GM12891 (cell line): Measurements from ENCODE around the gene EDNRB.

ENCODE experiments used
- DNase-seq: peaks from one replicate; pipeline ENCODE4 v3.0.0; 2011; ENCODE audit warnings: low spot score; ENCODE audit not compliant: insufficient read length
- FAIRE-seq: peaks from 2 replicates; lab custom pipeline; 2011; peaks lifted over from hg19 to GRCh38; lab: Jason Lieb, UNC
- PAX5 ChIP-seq: IDR thresholded peaks from 2 replicates; pipeline ENCODE4 v1.6.1; 2011; ENCODE audit warnings: low read length, moderate library complexity, mild to moderate bottlenecking; ENCODE audit not compliant: insufficient read depth, severe bottlenecking
- POLR2A ChIP-seq: IDR thresholded peaks from 2 replicates; pipeline ENCODE4 v1.6.1; 2011; ENCODE audit warnings: low read depth, low read length, control low read depth
- POLR2AphosphoS5 ChIP-seq: IDR thresholded peaks from 2 replicates; pipeline ENCODE4 v1.6.1; 2011; ENCODE audit warnings: low read depth, low read length, control low read depth
- POU2F2 ChIP-seq: IDR thresholded peaks from 2 replicates; pipeline ENCODE4 v1.6.1; 2011; ENCODE audit warnings: low read depth, mild to moderate bottlenecking, control low read depth, low read length, moderate library complexity
- SPI1 ChIP-seq: IDR thresholded peaks from 2 replicates; pipeline ENCODE4 v1.6.1; 2011; ENCODE audit warnings: low read depth, low read length, control low read depth
- TAF1 ChIP-seq: IDR thresholded peaks from 2 replicates; pipeline ENCODE4 v1.6.1; 2011; ENCODE audit warnings: low read depth, low read length, control low read depth

EDNRB gene

DNA sequence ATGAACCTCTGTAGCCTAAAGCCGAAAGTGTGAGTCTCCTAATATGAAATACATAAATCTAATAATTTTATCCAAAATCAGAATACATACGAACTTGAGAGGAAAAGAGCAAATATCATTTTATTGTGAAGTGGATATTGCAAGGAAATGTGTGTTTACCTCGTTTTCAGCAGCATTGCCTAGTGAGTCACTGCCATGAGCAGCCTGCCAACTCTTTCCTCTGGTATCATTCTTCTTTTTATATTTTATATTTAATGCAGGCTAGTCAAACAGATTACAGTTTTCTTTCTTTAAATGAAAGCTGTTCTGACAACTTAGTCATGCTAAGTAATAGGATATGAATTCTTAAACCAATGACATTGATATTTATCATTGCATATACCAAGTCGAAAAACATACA is 44.2 kb downstream of the EDNRB start:
- DNase-seq (no peak), FAIRE-seq (no peak)
- TF ChIP-seq TAF1, result no peak

DNA sequence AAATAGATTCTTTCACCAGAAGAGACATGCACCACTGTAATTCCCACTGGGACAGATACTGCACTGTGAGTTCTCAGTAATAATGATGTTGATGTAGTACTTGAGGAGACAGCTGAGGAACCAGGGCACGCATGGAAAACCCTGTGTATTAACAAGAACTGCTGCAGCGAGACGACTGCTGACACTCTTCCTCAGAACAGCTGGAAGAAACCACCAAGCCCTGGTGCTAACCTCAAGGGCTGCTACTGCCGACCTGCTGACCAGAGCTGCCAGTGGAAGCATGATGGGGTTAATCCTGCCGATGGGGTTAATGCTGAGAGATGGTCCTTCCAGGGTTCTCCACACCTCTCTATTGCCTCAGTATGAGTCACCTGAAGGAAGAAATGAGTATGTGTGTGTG is 45.6 kb downstream of the EDNRB start:
- TF ChIP-seq SPI1 (no peak), TAF1 (no peak), POLR2A (no peak), POU2F2 (no peak), POLR2AphosphoS5 (no peak), PAX5 (no peak)
- DNase-seq (no peak), FAIRE-seq (no peak)

GRCh38 chr13:77871596-77871995 is 47.0 kb downstream of the EDNRB start:
- TF ChIP-seq PAX5 (no peak), TAF1 (no peak), SPI1 (no peak), POLR2A (no peak), POU2F2 (no peak), POLR2AphosphoS5 (no peak)
- no peak for FAIRE-seq
- no peak for DNase-seq

DNA sequence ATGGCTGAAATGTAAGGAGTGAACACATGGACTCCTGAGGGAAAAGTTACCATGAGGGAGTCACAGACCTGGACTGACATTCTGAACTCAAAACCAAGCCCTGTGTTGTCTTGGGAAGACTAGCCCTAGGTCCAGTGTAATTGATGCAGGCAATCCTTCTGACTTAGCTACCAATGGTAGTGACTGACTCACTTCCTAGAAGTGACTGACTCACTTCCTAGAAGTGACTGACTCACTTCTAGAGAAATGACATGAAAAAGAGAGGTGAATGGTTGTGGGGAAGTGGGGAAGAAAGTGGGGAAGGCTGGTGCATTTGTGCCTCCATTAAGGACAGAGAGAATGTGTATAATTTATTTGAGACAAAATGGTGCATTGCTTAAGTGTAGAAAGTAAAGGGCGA is 49.9 kb downstream of the EDNRB start:
- FAIRE-seq (no peak), DNase-seq (no peak)
- TF ChIP-seq POU2F2 (no peak), POLR2A (no peak), SPI1 (no peak), TAF1 (no peak), POLR2AphosphoS5 (no peak), PAX5 (no peak)

DNA sequence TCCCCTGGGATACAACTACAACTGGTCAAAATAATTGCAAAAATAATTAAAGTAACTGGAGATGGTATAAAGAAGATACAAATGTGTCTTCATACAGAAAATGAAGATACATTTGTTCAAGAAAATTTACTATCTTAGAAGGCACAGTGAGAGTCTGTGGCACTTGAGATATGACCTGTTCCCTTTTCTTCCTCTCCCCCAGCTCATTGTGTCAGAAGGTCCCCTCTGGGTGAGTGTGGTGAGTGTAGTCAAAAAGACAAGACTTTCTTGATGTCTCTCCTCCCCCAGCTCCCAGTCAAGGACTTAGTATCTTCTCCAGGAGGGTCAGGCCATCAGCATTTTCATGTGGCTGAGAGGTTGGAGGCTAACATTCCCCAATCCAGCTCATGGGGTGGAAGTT is 51.7 kb downstream of the EDNRB start:
- TF ChIP-seq PAX5 (no peak), POLR2AphosphoS5 (no peak), SPI1 (no peak), POU2F2 (no peak), TAF1 (no peak), POLR2A (no peak)
- FAIRE-seq, result no peak
- no peak for DNase-seq

GRCh38 chr13:77865622-77866021 is 53.0 kb downstream of the EDNRB start:
- FAIRE-seq (no peak), DNase-seq (no peak)
- TF ChIP-seq PAX5 (no peak), POLR2A (no peak), TAF1 (no peak)

DNA sequence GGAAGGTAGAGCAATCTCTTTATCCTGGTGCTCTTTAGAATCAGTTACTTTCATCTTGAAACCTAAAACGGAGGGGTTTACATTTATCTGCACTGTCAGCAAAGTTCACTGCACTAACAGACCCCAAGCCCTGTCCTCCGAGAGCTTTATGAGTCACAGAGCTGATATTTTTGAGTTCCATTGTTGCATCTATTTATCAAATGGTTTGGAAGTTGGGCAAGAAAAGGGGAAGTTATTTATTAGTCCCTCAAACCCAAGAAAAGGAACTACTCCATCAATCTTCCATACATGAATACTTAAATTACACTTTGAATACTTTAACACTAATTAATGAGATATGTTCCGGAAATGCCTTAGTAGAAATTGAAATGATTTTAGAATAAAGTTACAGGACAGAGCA is 55.5 kb downstream of the EDNRB start:
- FAIRE-seq, result no peak
- no peak for TF ChIP-seq POLR2A
- TF ChIP-seq PAX5, result no peak
- no peak for TF ChIP-seq POLR2AphosphoS5
- TF ChIP-seq SPI1, result no peak
- TF ChIP-seq POU2F2, result no peak
- TF ChIP-seq TAF1, result no peak

GRCh38 chr13:77861741-77862140 is 56.9 kb downstream of the EDNRB start:
- no peak for DNase-seq
- FAIRE-seq, result no peak
- no peak for TF ChIP-seq TAF1
- TF ChIP-seq SPI1, result no peak
- TF ChIP-seq POLR2A, result no peak
- TF ChIP-seq POU2F2, result no peak
- TF ChIP-seq POLR2AphosphoS5, result no peak

More for the DNA sequence above, 55.5 kb downstream of the EDNRB start:
- no peak for DNase-seq

DNA sequence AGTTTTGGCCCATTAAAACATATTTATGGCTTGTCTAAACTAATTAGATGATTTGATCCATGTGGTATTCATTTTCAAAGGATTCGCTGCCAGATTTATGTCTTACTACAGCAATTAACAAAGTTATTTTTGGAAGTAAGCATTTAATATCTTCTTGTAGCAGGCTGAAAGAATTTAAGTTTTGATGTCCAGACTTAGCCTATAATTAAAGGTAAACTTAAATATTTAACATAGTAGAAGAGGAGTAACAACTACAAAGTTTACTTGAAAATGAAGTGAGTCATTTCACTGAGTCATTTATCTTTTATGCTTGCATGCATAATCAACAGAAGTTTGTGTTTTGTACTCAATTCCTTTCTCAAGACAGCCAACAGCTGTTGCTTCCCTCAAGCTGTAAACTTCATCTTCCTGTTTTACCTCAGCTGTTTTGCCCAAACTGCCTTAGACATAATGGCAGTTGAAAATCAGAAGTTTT is 58.1 kb downstream of the EDNRB start:
- DNase-seq (no peak), FAIRE-seq (no peak)
- no peak for TF ChIP-seq PAX5

GRCh38 chr13:77859450-77859849 is 59.2 kb downstream of the EDNRB start:
- FAIRE-seq, result no peak

DNA sequence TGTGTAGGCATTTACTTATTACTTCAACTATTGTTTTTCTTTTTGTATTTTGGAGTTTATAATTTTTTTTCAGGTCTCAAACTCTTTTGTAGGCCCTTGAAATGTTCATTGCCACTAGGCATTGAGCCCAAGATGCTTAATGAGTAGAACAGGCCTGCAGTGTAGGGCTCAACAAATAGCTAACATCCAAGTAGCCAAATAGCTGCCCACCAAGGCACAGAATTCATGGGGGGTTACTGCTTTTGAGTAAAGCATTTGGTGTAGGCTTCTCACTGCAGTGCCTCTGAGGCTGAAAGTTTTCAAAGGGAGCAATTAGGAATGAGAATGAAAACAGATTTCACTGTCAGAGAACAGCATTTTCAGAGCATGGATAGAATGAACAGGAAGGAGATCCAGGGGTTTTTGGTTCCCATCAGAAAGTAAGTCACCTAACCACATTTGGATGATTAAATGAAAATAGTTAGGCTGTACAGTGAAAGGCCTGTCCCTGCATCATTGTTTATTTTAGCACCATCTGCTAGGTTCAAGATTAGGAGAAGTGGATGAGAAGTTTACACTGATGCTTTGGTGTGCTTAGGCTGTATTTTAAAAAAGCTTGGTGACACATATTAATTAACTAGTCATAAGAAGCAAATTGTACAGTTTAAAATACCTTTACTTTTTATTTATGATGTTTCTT is 61.0 kb downstream of the EDNRB start:
- DNase-seq, result no peak
- TF ChIP-seq POLR2A (no peak), POU2F2 (no peak), PAX5 (no peak), TAF1 (no peak), SPI1 (no peak), POLR2AphosphoS5 (no peak)
- no peak for FAIRE-seq

More at GRCh38 chr13:77859450-77859849, 59.2 kb downstream of the EDNRB start:
- no peak for TF ChIP-seq PAX5
- TF ChIP-seq TAF1, result no peak
- no peak for TF ChIP-seq POLR2AphosphoS5
- TF ChIP-seq POLR2A, result no peak
- no peak for TF ChIP-seq SPI1
- TF ChIP-seq POU2F2, result no peak
- no peak for DNase-seq
